ENCODE data around the gene CCNA2. TPM values are rescaled to one million over a fixed set of nuclear protein-coding genes. Genes with fewer than 3 reads are reported as not detected.

Gene CCNA2
- total RNA-seq = 10 to 100 TPM in 2 of 3 donors, 1 to 10 TPM in 1; 9.7 to 14.7 (median 14.5) TPM

- ATAC-seq (peak; percentile 97), DNase-seq (peak; percentile 93)
- H3K4me3 Mint-ChIP-seq = peak within 1 kb of the TSS; percentile 88
- no peaks in the 10 kb centered on the region for H3K27me3 Mint-ChIP-seq (ENCODE audit: low read depth)
- H3K36me3 Mint-ChIP-seq (ENCODE audit: insufficient read depth) = no peaks in the 10 kb centered on the region
- H3K9me3 Mint-ChIP-seq = no peaks in the 10 kb centered on the region
- H3K4me1 Mint-ChIP-seq (ENCODE audit: low read depth) = peaks cover 15% of the 10 kb centered on the region
Observed at GRCh38 chr4:121823505-121824170, at the start of gene CCNA2. TSS of gene CCNA2 (minus strand) at chr4:121823883. CDS start at chr4:121823628, 255 bp downstream.

GRCh38 chr4:121869841-121870822 is 46.4 kb upstream of the CCNA2 start, which contains the start of gene BBS7:
TSS of gene BBS7 (minus strand) at chr4:121870474. CDS start at chr4:121870313, 161 bp downstream.
- Mint-ChIP-seq H3K4me1 (ENCODE audit: low read depth) (peaks cover 14% of the 10 kb centered on the region), H3K36me3 (ENCODE audit: insufficient read depth) (peaks cover 15% of the 10 kb centered on the region), H3K27me3 (ENCODE audit: low read depth) (peaks cover 11% of the 10 kb centered on the region), H3K9me3 (no peaks in the 10 kb centered on the region), H3K4me3 (peak within 1 kb of the TSS; percentile 96)
- ATAC-seq (peak; percentile 99), DNase-seq (peak; percentile 97)

GRCh38 chr4:121863799-121864198 is 40.1 kb upstream of the CCNA2 start:
- DNase-seq = no peak
- H3K27me3 Mint-ChIP-seq (ENCODE audit: low read depth) = no peaks in the 10 kb centered on the region
- H3K4me1 Mint-ChIP-seq (ENCODE audit: low read depth) = peaks cover 5% of the 10 kb centered on the region
- H3K4me3 Mint-ChIP-seq = no peak overlapping the region
- peaks cover 15% of the 10 kb centered on the region for H3K36me3 Mint-ChIP-seq (ENCODE audit: insufficient read depth)
- ATAC-seq = no peak
- H3K9me3 Mint-ChIP-seq = no peaks in the 10 kb centered on the region

GRCh38 chr4:121861426-121861825 is 37.7 kb upstream of the CCNA2 start:
- DNase-seq = no peak
- H3K36me3 Mint-ChIP-seq (ENCODE audit: insufficient read depth) = peaks cover 10% of the 10 kb centered on the region
- H3K4me1 Mint-ChIP-seq (ENCODE audit: low read depth) = peaks cover 3% of the 10 kb centered on the region
- H3K4me3 Mint-ChIP-seq = no peak overlapping the region
- ATAC-seq = no peak
- no peaks in the 10 kb centered on the region for H3K27me3 Mint-ChIP-seq (ENCODE audit: low read depth)
- no peaks in the 10 kb centered on the region for H3K9me3 Mint-ChIP-seq

- Mint-ChIP-seq H3K27me3 (ENCODE audit: low read depth) (no peaks in the 10 kb centered on the region), H3K4me1 (ENCODE audit: low read depth) (peaks cover 3% of the 10 kb centered on the region), H3K4me3 (no peak overlapping the region), H3K36me3 (ENCODE audit: insufficient read depth) (no peaks in the 10 kb centered on the region), H3K9me3 (no peaks in the 10 kb centered on the region)
- DNase-seq = no peak
- ATAC-seq = no peak
Observed at GRCh38 chr4:121860121-121860520, 36.4 kb upstream of the CCNA2 start.

- Mint-ChIP-seq H3K27me3 (ENCODE audit: low read depth) (no peaks in the 10 kb centered on the region), H3K4me3 (no peak overlapping the region), H3K9me3 (no peaks in the 10 kb centered on the region), H3K4me1 (ENCODE audit: low read depth) (no peaks in the 10 kb centered on the region), H3K36me3 (ENCODE audit: insufficient read depth) (peaks cover 25% of the 10 kb centered on the region)
- no peak for ATAC-seq
- no peak for DNase-seq
Observed at GRCh38 chr4:121851354-121851753, 27.7 kb upstream of the CCNA2 start.

- Mint-ChIP-seq H3K4me1 (ENCODE audit: low read depth) (no peaks in the 10 kb centered on the region), H3K27me3 (ENCODE audit: low read depth) (no peaks in the 10 kb centered on the region), H3K36me3 (ENCODE audit: insufficient read depth) (peaks cover 31% of the 10 kb centered on the region), H3K4me3 (no peak overlapping the region), H3K9me3 (no peaks in the 10 kb centered on the region)
- ATAC-seq (no peak), DNase-seq (no peak)
Observed at GRCh38 chr4:121846662-121847061, 23.0 kb upstream of the CCNA2 start.

- H3K36me3 Mint-ChIP-seq (ENCODE audit: insufficient read depth) = peaks cover 30% of the 10 kb centered on the region
- H3K27me3 Mint-ChIP-seq (ENCODE audit: low read depth) = no peaks in the 10 kb centered on the region
- H3K9me3 Mint-ChIP-seq = no peaks in the 10 kb centered on the region
- no peak for DNase-seq
- H3K4me3 Mint-ChIP-seq = no peak overlapping the region
- ATAC-seq = no peak
- no peaks in the 10 kb centered on the region for H3K4me1 Mint-ChIP-seq (ENCODE audit: low read depth)
Observed at GRCh38 chr4:121842862-121843261, 19.2 kb upstream of the CCNA2 start.

- H3K4me1 Mint-ChIP-seq (ENCODE audit: low read depth) = no peaks in the 10 kb centered on the region
- peaks cover 17% of the 10 kb centered on the region for H3K36me3 Mint-ChIP-seq (ENCODE audit: insufficient read depth)
- ATAC-seq (no peak), DNase-seq (no peak)
- H3K27me3 Mint-ChIP-seq (ENCODE audit: low read depth) = no peaks in the 10 kb centered on the region
- no peaks in the 10 kb centered on the region for H3K9me3 Mint-ChIP-seq
- H3K4me3 Mint-ChIP-seq = no peak overlapping the region
Observed at GRCh38 chr4:121838136-121838535, 14.5 kb upstream of the CCNA2 start.

GRCh38 chr4:121829511-121829910 is 5.8 kb upstream of the CCNA2 start:
- no peaks in the 10 kb centered on the region for H3K9me3 Mint-ChIP-seq
- no peak for ATAC-seq
- DNase-seq = no peak
- H3K4me3 Mint-ChIP-seq = no peak overlapping the region
- peaks cover 3% of the 10 kb centered on the region for H3K36me3 Mint-ChIP-seq (ENCODE audit: insufficient read depth)
- H3K27me3 Mint-ChIP-seq (ENCODE audit: low read depth) = no peaks in the 10 kb centered on the region
- no peaks in the 10 kb centered on the region for H3K4me1 Mint-ChIP-seq (ENCODE audit: low read depth)

GRCh38 chr4:121827853-121828252 is 4.2 kb upstream of the CCNA2 start:
- H3K4me1 Mint-ChIP-seq (ENCODE audit: low read depth) = peaks cover 6% of the 10 kb centered on the region
- H3K9me3 Mint-ChIP-seq = no peaks in the 10 kb centered on the region
- H3K4me3 Mint-ChIP-seq = no peak overlapping the region
- DNase-seq (no peak), ATAC-seq (no peak)
- peaks cover 3% of the 10 kb centered on the region for H3K36me3 Mint-ChIP-seq (ENCODE audit: insufficient read depth)
- H3K27me3 Mint-ChIP-seq (ENCODE audit: low read depth) = no peaks in the 10 kb centered on the region

GRCh38 chr4:121824950-121825349 is 1.3 kb upstream of the CCNA2 start:
- Mint-ChIP-seq H3K36me3 (ENCODE audit: insufficient read depth) (no peaks in the 10 kb centered on the region), H3K4me1 (ENCODE audit: low read depth) (peaks cover 12% of the 10 kb centered on the region), H3K4me3 (no peak overlapping the region), H3K9me3 (no peaks in the 10 kb centered on the region), H3K27me3 (ENCODE audit: low read depth) (no peaks in the 10 kb centered on the region)
- no peak for DNase-seq
- no peak for ATAC-seq

- H3K4me3 Mint-ChIP-seq = peak overlapping the region; percentile 88
- H3K4me1 Mint-ChIP-seq (ENCODE audit: low read depth) = peaks cover 12% of the 10 kb centered on the region
- DNase-seq (no peak), ATAC-seq (no peak)
- no peaks in the 10 kb centered on the region for H3K27me3 Mint-ChIP-seq (ENCODE audit: low read depth)
- no peaks in the 10 kb centered on the region for H3K9me3 Mint-ChIP-seq
- H3K36me3 Mint-ChIP-seq (ENCODE audit: insufficient read depth) = no peaks in the 10 kb centered on the region
Observed at GRCh38 chr4:121824171-121824527, 466 bp upstream of the CCNA2 start.

GRCh38 chr4:121822796-121823504 is 733 bp downstream of the CCNA2 start:
- Mint-ChIP-seq H3K36me3 (ENCODE audit: insufficient read depth) (peaks cover 5% of the 10 kb centered on the region), H3K4me3 (peak overlapping the region; percentile 88), H3K27me3 (ENCODE audit: low read depth) (no peaks in the 10 kb centered on the region), H3K4me1 (ENCODE audit: low read depth) (peaks cover 15% of the 10 kb centered on the region), H3K9me3 (no peaks in the 10 kb centered on the region)
- ATAC-seq = peak; percentile 11 to 16
- DNase-seq = no peak
